ENCODE measurements around the gene RPE65.
"Not testable (repeated sequence)": the region's sequence is repeated elsewhere in the genome, so short reads cannot be mapped to it uniquely, and the experiment has no call there.

Gene RPE65

DNA sequence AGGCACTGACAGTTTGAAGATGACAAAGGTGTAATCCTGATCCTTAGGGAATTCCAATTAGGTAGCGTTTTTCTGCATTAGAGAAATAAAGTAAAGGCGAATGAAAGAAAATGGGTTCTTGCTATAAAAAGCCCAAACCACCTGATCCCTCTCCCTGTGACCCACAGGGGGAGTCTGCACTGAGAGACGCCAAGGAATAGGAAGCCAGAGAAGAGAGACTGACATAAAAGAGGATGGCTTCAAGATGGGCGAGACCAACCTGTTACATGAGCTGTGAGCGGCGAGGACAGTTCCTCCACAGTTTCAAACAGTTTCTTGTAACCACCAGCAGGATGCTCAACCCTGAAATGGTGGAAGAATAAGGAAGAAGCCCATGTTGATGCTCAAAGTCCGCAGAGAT, 1.4 kb downstream of the RPE65 start:
- no peak for DNase-seq

- no peak for DNase-seq
These were observed 4.0 kb downstream of the RPE65 start for GRCh38 chr1:68445709-68446108.

DNA sequence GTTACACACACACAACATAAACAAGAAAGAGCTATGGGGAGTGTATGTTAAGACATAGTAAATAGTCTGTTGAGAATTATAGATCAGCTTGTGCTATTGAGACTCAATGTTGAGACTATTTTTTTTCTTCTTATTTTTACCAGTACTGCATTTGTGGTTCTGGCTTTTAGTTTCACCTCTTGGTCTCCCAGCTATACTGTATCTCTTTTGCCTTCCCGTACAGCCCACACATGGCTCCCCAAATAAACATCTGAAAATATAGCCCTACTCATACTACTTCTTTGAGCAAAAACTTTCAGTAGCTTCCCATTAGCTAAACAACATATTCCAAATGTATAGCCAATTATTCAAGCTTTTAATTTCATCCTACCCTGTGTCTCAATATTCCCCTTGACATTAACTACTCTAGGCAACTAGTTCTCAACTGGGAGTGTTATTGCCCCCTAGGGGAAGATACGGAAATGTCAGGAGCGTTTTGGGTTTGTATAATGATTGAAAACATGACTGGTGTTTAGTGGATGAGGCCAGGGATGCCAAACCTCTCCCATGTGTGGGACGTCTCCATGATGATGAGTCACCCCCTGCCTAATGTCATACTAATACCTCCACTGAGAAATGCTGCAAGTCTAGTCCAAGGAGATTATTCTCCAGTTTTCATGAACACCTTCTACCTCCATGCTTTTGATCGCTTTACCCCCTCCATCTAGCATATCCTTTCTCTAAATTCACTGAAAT, 6.8 kb downstream of the RPE65 start:
- DNase-seq = no peak

DNA sequence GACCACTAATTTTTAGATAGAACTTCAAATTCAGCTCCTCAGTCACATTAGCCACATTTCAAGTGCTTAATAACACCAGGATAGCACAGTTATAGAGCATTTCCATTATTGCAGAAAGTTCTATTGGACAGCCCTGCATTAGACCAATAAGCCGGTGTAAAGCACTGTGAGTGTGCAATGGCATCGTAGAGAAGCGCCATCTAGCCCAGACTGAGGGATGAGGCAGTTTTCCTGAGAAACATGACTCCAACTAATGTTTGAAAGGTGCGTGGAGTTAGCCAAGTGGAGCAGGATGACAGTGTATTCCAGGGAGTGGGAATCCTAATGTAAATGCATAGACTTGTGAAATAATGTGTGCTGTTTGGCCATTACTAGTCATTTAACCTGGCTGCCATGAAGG, 7.7 kb downstream of the RPE65 start:
- DNase-seq = no peak

DNA sequence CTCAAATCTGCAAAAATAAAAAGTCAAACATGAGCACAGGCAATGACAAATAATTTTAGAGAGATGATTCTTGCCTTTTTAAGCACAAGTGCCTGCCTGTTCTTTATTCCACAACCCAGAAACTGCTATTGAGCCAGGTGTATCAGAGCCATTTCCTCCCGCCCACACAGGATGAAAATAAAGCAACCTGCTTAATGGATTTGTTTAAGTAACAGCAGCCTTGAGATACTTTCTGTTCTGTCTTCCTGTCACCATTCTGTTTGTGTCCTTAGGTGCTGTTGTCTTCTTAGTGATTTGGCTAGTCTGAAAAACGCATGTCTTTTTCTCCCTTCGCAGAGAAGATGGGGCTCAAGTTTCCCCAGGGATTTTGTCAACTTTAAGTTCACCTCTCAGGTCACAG, 11.4 kb downstream of the RPE65 start:
- no peak for DNase-seq

DNA sequence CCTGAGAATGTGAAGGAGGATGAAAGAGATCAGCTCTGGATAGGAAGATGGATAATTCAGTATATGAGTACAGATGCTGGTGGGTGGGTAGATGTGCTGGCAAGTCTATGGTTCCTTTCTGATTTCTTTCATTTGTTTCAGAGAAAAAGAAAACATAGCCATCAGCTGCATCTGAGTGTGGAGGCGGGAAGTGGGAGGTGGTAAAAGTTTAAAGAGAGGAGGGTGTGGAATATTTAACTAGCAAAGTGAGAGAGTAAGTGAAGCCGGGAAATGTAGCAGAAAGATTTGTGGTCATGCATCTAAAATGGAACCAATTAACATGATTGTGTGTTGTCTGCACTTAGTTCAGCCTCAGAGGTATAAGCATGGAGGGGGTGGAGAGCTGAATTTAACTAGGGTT, 16.4 kb downstream of the RPE65 start:
- DNase-seq = no peak

- DNase-seq = no peak
These were observed 18.7 kb downstream of the RPE65 start for GRCh38 chr1:68431076-68431475.

GRCh38 chr1:68429233-68429808, 20.4 kb downstream of the RPE65 start:
- no peak for DNase-seq

DNA sequence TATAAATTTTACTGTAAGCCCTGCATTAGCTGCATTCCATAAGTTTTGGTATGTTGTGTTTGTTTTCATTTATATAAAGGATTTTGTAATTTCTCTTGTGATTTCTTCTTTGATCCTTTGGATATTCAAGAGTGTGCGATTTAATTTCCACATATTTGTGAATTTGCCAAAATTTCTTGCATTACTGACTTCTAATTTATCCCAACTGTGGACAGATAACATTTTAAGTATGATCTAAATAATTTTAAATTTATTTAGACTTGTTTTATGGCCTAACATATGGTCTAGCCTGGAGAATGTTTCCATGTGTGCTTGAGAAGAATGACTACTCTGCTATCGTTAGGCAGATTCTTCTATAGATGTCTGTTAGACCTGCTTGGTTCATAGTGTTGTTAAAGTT, 23.2 kb downstream of the RPE65 start:
- no peak for DNase-seq

DNA sequence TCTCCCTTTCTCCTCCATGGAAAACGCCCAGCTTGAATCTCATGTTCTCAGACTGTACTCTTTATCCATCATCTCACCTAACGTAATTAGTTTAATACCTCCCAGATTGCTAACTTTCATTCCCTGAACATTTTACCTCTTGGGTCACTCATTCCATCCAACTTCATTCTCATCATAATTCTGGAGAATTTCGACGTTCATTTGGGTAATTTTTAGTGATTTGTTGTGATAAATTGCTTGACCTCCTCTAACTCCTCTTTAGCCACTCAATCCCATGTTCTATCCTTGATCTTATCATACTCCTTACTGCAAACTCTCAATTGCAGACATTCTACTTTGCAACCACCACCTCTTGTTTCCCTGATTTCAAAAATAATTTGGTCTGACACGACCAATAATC, 28.4 kb downstream of the RPE65 start:
- DNase-seq = no peak

GRCh38 chr1:68409426-68409825, 40.3 kb downstream of the RPE65 start:
- no peak for DNase-seq

DNA sequence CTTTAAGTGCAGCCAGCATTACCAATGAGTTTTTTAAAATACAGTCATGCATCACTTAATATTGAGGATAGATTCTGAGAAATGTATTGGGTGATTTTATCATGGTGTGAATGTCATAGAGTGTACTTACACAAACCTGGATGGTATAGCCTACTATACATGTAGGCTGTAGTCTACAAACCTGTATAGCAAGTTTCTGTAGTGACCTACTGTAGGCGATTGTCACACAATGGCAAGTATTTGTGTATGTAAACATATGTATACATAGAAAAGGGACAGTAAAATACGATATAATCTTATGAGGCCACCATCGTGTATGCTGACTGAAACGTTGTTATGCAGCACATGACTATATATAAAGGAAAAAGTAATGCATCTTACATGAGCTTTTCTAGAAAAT, 48.2 kb downstream of the RPE65 start:
- no peak for DNase-seq

GRCh38 chr1:68395575-68395974, 54.2 kb downstream of the RPE65 start:
- not testable (repeated sequence) for DNase-seq

DNA sequence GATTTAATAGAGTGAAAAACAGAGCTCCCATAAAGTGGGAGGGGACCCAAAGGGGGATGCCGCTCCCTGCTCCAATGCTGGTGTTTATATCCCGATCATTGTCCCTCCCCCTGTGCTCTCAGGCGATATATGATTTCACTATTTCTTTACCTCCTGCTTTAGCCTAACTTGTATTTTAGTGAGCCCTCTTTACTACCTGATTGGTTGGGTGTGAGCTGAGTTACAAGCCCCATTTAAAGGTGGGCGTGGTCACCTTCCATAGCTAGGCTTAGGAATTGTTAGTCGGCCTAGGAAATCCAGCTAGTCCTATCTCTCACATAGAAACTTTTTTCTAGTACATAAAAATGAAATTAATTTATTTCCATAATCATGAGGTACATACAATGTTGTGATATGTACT, 57.3 kb downstream of the RPE65 start:
- DNase-seq = not testable (repeated sequence)

DNA sequence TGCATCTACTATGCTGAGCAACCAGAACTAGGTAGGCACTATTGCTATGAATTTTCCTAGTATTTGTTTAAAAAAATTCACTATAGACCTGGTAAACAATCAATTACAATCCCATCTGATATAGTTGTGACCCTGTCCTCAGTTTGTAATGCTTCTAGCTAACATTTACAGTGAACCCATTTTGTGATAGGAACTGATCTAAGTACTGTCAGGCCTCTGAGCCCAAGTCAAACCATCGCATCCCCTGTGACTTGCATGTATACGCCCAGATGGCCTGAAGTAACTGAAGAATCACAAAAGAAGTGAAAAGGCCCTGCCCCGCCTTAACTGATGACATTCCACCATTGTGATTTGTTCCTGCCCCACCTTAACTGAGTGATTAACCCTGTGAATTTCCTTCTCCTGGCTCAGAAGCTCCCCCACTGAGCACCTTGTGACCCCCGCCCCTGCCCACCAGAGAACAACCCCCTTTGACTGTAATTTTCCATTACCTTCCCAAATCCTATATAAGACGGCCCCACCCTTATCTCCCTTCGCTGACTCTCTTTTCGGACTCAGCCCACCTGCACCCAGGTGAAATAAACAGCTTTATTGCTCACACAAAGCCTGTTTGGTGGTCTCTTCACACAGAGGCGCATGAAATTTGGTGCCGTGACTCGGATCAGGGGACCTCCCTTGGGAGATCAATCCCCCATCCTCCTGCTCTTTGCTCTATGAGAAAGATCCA, 63.8 kb downstream of the RPE65 start:
- not testable (repeated sequence) for DNase-seq

GRCh38 chr1:68384872-68385411, 64.8 kb downstream of the RPE65 start:
- no peak for DNase-seq

GRCh38 chr1:68384321-68384813, 65.4 kb downstream of the RPE65 start:
- DNase-seq = no peak

- DNase-seq = no peak
These were observed 66.7 kb downstream of the RPE65 start for GRCh38 chr1:68383092-68383491.

GRCh38 chr1:68379085-68379478, 70.7 kb downstream of the RPE65 start:
- DNase-seq = no peak

Measured in NCI-H1048 (cell line).